HG02938 (cell line): ENCODE results near the gene PNPLA5.
"Not testable (repeated sequence)": the region's sequence is repeated elsewhere in the genome, so short reads cannot be mapped to it uniquely, and the experiment has no call there.

ENCODE experiments used
- ATAC-seq: cut with Tn5 transposase; IDR thresholded peaks from one replicate; pipeline ENCODE4 v1.9.1; 2021; ENCODE audit warnings: mild to moderate bottlenecking, moderate library complexity; ENCODE audit not compliant: unreplicated experiment

Gene PNPLA5

GRCh38 chr22:43891360-43892182 is at the start of gene PNPLA5:
Gene PNPLA5 (minus strand): TSS chr22:43892013. CDS start chr22:43891880, 133 bp downstream.
- ATAC-seq, result no peak

GRCh38 chr22:43941449-43941848 is 49.6 kb upstream of the PNPLA5 start:
- ATAC-seq, result no peak

- ATAC-seq, result no peak
Measured at GRCh38 chr22:43931771-43932170, 40.0 kb upstream of the PNPLA5 start.

- ATAC-seq, result no peak
Measured at GRCh38 chr22:43928908-43929307, 37.1 kb upstream of the PNPLA5 start.

- ATAC-seq, result no peak
Measured at GRCh38 chr22:43928468-43928867, 36.7 kb upstream of the PNPLA5 start.

- ATAC-seq, result no peak
Measured at GRCh38 chr22:43926349-43926710, 34.5 kb upstream of the PNPLA5 start.

GRCh38 chr22:43925433-43926348 is 33.9 kb upstream of the PNPLA5 start:
- no peak for ATAC-seq

GRCh38 chr22:43924877-43925276 is 33.1 kb upstream of the PNPLA5 start:
- no peak for ATAC-seq

GRCh38 chr22:43923631-43924464 is 32.0 kb upstream of the PNPLA5 start, which contains the start of gene PNPLA3:
Gene PNPLA3 (plus strand): TSS chr22:43923805. CDS start chr22:43923912, 107 bp downstream.
- no peak for ATAC-seq

- no peak for ATAC-seq
Measured at GRCh38 chr22:43923191-43923590, 31.4 kb upstream of the PNPLA5 start.

- no peak for ATAC-seq
Measured at GRCh38 chr22:43922123-43922522, 30.3 kb upstream of the PNPLA5 start.

- no peak for ATAC-seq
Measured at GRCh38 chr22:43921370-43921769, 29.6 kb upstream of the PNPLA5 start.

GRCh38 chr22:43919106-43919973 is 27.5 kb upstream of the PNPLA5 start:
- no peak for ATAC-seq

- ATAC-seq, result no peak
Measured at GRCh38 chr22:43917521-43917920, 25.7 kb upstream of the PNPLA5 start.

GRCh38 chr22:43911351-43911750 is 19.5 kb upstream of the PNPLA5 start:
- ATAC-seq, result no peak

- ATAC-seq, result no peak
Measured at GRCh38 chr22:43910178-43910695, 18.4 kb upstream of the PNPLA5 start.

GRCh38 chr22:43909708-43910107 is 17.9 kb upstream of the PNPLA5 start:
- no peak for ATAC-seq

GRCh38 chr22:43905681-43906080 is 13.9 kb upstream of the PNPLA5 start:
- no peak for ATAC-seq

GRCh38 chr22:43904412-43904811 is 12.6 kb upstream of the PNPLA5 start:
- ATAC-seq, result not testable (repeated sequence)

- ATAC-seq, result not testable (repeated sequence)
Measured at GRCh38 chr22:43903033-43903432, 11.2 kb upstream of the PNPLA5 start.
